ENCODE data around the gene EIF1.

DNA sequence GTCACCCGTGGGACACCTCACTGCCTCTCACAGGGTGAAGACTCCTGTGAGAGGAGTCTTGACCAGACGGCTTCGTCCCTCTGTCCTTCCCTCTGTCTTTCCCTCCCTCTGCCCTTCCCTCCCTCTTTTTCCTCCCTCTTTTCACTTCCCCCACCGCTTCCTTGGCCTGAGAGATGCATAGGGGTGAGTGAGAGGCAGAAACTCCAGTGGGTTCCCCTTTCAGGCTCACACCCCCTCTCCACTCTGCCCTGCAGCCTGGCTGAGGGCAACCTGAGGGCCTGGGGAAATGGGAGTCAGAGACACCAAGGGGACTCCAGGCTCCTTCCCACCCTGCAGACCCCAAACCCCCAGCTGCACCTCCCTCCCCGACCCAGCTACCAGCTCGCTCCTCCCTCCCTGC, 49.7 kb upstream of the EIF1 start:
- TF ChIP-seq, protein P1, sequence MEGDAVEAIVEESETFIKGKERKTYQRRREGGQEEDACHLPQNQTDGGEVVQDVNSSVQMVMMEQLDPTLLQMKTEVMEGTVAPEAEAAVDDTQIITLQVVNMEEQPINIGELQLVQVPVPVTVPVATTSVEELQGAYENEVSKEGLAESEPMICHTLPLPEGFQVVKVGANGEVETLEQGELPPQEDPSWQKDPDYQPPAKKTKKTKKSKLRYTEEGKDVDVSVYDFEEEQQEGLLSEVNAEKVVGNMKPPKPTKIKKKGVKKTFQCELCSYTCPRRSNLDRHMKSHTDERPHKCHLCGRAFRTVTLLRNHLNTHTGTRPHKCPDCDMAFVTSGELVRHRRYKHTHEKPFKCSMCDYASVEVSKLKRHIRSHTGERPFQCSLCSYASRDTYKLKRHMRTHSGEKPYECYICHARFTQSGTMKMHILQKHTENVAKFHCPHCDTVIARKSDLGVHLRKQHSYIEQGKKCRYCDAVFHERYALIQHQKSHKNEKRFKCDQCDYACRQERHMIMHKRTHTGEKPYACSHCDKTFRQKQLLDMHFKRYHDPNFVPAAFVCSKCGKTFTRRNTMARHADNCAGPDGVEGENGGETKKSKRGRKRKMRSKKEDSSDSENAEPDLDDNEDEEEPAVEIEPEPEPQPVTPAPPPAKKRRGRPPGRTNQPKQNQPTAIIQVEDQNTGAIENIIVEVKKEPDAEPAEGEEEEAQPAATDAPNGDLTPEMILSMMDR (IDR thresholded peaks at IDR 0.05), result no peak
- TF ChIP-seq EP300 (IDR thresholded peaks at IDR 0.05), result no peak
